ENCODE results near the gene TTLL11.

- TF ChIP-seq CTCF (IDR thresholded peaks at IDR 0.05; ENCODE audit: low read depth, low read length, poor library complexity, severe bottlenecking) (no peak), EZH2phosphoT487 (IDR thresholded peaks at IDR 0.05; ENCODE audit: borderline replicate concordance, low read length) (no peak)
Observed at GRCh38 chr9:121942313-121942712, 150.8 kb downstream of the TTLL11 start.

Measured in DOHH2 (cell line).